ENCODE data around the gene AKAP7. TPM values are rescaled to one million over a fixed set of nuclear protein-coding genes. Genes with fewer than 3 reads are reported as not detected.
A peak's percentile ranks its signal among the peaks of the same experiment; 100 is the strongest.
"Not testable (repeated sequence)": the region's sequence is repeated elsewhere in the genome, so short reads cannot be mapped to it uniquely, and the experiment has no call there.

The AKAP7 gene
- total RNA-seq, 1 experiment from 2014 or later: 9.6 TPM

- no peak for DNase-seq (ENCODE audit: low read depth)
These were observed 116.4 kb downstream of the AKAP7 start for GRCh38 chr6:131251590-131252199.

- no peak for DNase-seq (ENCODE audit: low read depth)
These were observed 120.2 kb downstream of the AKAP7 start for GRCh38 chr6:131255434-131255833.

GRCh38 chr6:131255911-131256310 lies 120.6 kb downstream of the AKAP7 start:
- DNase-seq (ENCODE audit: low read depth): peak; percentile 20

DNA sequence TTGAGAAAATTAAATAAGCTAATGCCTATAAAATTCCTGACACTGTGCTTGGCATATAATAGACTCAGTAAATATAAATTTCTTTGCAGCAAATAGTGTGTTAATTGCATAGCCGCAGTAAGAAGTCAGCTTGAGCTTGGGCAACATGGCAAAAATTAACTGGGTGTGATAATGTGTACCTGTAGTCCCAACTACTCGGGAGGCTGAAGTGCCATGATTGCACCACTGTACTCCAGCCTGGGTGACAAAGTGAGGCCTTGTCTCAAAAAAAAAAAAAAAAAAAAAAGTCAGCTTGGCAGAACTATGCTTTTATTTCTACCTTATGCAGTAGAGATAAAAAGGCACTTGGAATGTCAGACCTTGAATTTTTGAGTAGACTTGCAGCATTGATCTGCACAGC lies 121.8 kb downstream of the AKAP7 start:
- no peak for DNase-seq (ENCODE audit: low read depth)

GRCh38 chr6:131258010-131258652 lies 122.9 kb downstream of the AKAP7 start:
- DNase-seq (ENCODE audit: low read depth): no peak

GRCh38 chr6:131258816-131259476 lies 123.7 kb downstream of the AKAP7 start:
- peak; percentile 6 for DNase-seq (ENCODE audit: low read depth)

DNA sequence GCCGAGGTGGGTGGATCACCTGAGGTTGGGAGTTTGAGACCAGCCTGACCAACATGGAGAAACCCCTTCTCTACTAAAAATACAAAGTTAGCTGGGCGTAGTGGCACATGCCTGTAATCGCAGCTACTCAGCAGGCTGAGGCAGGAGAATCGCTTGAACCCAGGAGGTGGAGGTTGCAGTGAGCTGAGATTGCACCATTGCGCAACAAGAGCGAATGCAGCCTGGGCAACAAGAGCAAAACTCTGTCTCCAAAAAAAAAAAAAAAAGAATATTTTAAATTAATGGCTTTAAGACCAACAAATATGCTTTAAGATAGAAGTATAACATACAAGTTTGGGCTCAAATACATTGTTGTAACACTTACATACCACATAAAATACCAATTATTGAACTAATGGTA lies 125.7 kb downstream of the AKAP7 start:
- DNase-seq (ENCODE audit: low read depth): not testable (repeated sequence)

GRCh38 chr6:131262060-131262459 lies 126.8 kb downstream of the AKAP7 start:
- no peak for DNase-seq (ENCODE audit: low read depth)

DNA sequence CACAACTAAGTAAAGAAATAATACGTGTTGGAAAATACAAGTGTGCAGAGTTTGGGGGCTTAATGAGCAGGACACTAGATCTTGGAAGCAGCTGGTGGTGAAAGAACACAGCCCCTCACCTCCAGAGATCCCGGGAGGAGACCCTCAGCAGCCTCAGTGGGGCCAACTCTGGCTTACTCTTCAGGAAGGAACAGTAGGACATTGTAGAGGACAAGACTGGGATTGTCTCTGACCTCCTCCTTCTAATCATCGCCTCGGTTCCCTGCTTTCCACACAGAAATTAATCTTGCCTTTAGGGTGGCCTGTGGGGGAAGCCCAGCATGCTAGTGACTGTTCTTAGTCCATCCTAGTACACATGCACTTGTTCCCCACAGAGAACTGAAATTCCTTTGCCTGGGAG lies 130.7 kb downstream of the AKAP7 start:
- DNase-seq (ENCODE audit: low read depth): no peak

GRCh38 chr6:131268303-131268702 lies 133.0 kb downstream of the AKAP7 start:
- no peak for DNase-seq (ENCODE audit: low read depth)

DNA sequence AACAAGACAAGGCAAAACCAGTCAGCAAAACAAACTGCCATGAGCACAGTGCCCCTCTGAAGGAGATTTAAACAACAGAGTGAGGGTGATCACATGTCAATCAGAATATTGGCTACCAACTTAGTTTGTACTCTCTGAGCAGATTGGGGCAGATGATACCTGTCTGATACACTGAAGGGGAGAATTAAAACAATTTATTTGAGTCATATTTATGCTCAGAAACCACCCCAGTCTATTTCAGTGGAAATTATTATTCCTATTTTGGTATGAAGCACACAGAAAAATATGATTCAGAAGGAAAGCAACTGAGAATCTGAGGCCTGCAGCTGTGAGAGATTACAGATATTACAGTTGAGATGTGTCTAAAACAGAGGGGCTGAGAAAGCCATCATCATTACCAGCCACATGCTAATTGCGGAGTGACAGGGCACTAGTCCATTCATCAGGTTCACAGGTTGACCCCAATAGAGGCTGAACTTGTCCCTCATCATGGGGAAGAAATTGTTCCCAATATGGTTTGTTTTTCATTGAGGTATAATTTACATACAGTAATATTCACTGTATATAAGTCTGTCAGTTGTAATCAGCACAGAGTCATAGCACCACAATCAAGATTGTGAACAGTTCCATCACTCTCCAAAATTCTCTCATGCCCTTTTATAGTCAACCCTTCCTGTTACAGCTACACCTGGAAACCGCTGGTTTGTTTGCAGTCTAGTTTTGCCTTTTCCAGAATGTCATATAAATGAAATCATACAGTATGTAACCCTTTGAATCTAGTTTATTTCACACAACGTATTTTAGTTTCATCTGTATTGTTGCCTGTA lies 134.5 kb downstream of the AKAP7 start:
- DNase-seq (ENCODE audit: low read depth): no peak

GRCh38 chr6:131270534-131270933 lies 135.3 kb downstream of the AKAP7 start:
- no peak for DNase-seq (ENCODE audit: low read depth)

DNA sequence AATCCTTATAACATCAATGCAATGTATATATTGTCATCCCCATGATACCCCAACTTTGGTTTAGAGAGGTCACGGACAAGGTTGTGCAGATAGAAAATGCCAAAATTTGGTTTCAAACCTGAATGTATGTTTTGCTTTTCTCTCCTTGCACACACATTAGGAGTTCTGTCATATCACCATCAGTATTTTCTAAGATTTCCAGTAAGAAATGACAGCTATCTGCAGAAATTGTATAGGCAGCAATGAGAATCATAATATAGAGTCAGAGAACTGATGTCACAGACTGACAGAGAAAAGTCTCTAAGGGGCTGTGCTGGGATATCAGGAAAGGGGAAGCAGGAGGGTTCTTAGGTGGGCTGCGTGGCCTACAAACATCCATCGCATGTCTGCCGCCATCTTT lies 140.0 kb downstream of the AKAP7 start:
- DNase-seq (ENCODE audit: low read depth): no peak

- DNase-seq (ENCODE audit: low read depth): no peak
These were observed 142.3 kb downstream of the AKAP7 start for GRCh38 chr6:131277591-131277990.

GRCh38 chr6:131281471-131282270 lies 146.4 kb downstream of the AKAP7 start:
- DNase-seq (ENCODE audit: low read depth): no peak

DNA sequence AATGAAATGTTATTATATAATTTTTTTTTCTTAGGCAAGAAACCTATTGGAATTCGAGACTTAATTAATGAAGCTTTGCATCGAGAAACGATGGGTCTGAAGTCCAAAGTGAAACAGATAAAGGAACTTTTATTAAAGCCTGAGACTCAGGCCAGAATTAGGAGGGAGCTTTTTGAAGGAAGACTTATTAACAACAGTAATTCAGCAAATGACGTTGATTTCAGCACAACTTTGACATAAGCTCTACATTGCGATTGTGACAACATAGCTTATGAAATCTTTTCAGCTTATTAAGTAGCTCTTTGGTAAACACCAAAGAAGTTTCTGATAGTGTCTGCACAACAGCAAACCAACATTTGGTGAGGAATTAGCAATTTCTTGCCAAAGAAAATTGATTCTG lies 147.1 kb downstream of the AKAP7 start:
- no peak for DNase-seq (ENCODE audit: low read depth)

DNA sequence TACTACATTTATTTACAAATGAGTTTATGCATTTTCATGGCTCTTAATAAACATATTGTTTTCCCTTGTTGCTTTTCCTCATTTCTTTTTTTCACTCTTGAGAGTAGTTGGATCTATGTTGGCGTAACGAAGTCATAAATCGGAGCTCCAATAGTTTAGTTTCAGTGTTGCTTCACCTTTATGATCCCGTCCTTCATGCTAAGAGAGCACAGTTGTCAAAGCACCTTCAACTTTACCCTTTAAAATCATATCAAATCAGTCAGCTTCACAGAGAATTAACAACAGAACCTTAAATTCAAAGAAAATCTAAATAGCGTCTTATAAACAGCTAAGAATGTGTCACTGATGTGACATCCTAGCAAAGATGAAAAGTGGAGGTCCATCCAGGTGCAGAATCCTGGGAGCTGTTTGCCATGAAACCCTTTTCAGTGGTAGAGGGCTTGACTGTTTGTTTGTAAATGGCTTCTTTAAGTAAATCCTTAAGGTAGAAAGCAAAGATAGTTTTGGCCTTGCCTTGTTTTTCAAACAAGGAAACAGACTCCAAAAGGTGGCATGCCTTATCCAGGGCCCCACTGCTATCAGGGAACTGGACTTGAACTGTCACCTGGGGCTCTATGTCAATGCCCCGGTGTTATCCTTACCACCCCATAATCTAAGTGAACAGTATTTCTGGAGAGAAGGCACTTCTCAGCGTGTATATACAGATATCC lies 148.4 kb downstream of the AKAP7 start:
- DNase-seq (ENCODE audit: low read depth): no peak

DNA sequence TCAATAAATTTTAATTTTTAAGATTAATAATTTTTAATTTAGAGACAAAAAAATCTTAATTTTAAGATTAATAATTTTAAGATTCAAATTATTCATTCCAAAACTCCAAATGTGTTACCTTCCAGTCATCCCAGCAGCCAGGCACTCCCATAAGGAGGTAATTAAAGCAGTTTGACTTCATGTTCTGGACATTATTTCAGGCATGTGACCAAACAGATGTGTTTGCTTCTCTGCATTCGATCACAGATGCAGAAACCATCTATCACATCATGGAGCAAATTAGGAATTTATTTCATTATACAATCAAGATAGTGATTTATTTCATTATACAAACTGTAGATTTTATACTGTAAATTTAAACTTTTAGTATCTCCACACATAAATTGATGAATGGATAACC lies 150.3 kb downstream of the AKAP7 start:
- no peak for DNase-seq (ENCODE audit: low read depth)

DNA sequence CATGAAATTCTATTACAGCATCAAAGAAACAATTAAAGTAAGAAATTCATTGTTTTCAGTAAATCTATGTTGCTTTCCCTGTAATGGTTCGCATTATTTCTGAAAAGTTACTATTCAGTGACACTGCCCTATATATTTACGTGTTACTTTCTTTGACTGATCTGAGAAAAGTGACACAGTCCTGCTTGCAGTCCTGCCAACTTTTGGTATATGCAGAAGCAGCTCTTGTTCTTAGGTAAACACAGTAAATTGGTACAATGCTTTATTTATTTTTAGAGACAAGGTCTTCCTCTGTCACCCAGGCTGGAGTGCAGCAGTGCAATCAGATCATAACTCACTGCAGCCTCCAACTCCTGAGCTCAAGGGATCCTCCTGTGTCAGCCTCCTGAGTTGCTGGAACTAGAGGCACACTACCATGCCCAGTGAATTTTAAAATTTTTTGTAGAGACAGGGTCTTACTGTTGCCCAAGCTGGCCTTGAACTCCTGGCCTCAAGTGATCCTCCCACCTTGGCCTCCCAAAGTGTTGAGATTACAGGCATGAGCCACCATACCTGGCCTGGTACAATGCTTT lies 151.3 kb downstream of the AKAP7 start:
- no peak for DNase-seq (ENCODE audit: low read depth)

- DNase-seq (ENCODE audit: low read depth): no peak
These were observed 152.9 kb downstream of the AKAP7 start for GRCh38 chr6:131288214-131288613.
